B cell (primary cell): ENCODE data around the gene RNF2. TPM values are rescaled to one million over a fixed set of nuclear protein-coding genes. Genes with fewer than 3 reads are reported as not detected.

Experiments
- ATAC-seq: fragments of 200-7000 bp; cut with Tn5 transposase; one replicate; pipeline ENCODE4 v1.10.0; 2021; ENCODE audit warnings: low read depth, mild to moderate bottlenecking, moderate number of reproducible peaks, moderate library complexity
- CTCF ChIA-PET: fragments of 350-600 bp; sonication (Branson Sonifier 250); formaldehyde crosslinking; loops from one replicate; lab custom pipeline; 2021; ENCODE audit warnings: antibody characterized with exemption, inconsistent platforms; lab: Charles Lee
- POLR2A ChIA-PET: fragments of 350-600 bp; sonication (Branson Sonifier 250); formaldehyde crosslinking; loops from one replicate; lab custom pipeline; 2021; ENCODE audit warnings: antibody characterized with exemption; lab: Charles Lee
- DNase-seq: peaks from one replicate; pipeline ENCODE4 v3.0.0; 2013
- H2AFZ ChIP-seq: 2 replicates; pipeline ENCODE4 v1.6.1; 2012; ENCODE audit warnings: mild to moderate bottlenecking, low read depth, low read length; ENCODE audit not compliant: insufficient read depth, poor library complexity, severe bottlenecking
- H3K27ac ChIP-seq, 2 donors: 1 replicate in 1 of 2; 2 replicates in 1 of 2; pipeline ENCODE4 v1.5.1; 2012 to 2013; ENCODE audit warnings: low read length in 2 of 2, mild to moderate bottlenecking in 2 of 2, moderate library complexity in 1 of 2
- H3K27me3 ChIP-seq, 4 experiments: fragments of 200-600 bp in 1 of 4; sonication (generic) in 1 of 4; replicated peaks in 1 of 4; 1 replicate in 2 of 4; 2 replicates in 2 of 4; pipeline versions ENCODE4 v1.6.1 to v1.7.0; 2013 to 2016; ENCODE audit warnings: low read length in 3 of 4, mild to moderate bottlenecking in 2 of 4, mixed read lengths in 1 of 4, moderate library complexity in 1 of 4; ENCODE audit not compliant: insufficient read depth in 4 of 4, control insufficient read depth in 3 of 4; ENCODE audit errors: control extremely low read depth in 1 of 4
- H3K36me3 ChIP-seq, 2 experiments: replicated peaks in 1 of 2; 1 replicate in 1 of 2; 2 replicates in 1 of 2; pipeline versions ENCODE4 v1.6.1 to v1.7.1; 2013; ENCODE audit warnings: low read length in 1 of 2; ENCODE audit not compliant: insufficient read depth in 2 of 2, control insufficient read depth in 1 of 2; ENCODE audit errors: control extremely low read depth in 1 of 2, extremely low read depth in 1 of 2
- H3K4me1 ChIP-seq, 2 donors: fragments of 200-600 bp in 1 of 2; sonication (generic) in 1 of 2; 1 replicate in 1 of 2; 2 replicates in 1 of 2; pipeline versions ENCODE4 v1.5.1 to v1.6.1; 2013 to 2017; ENCODE audit warnings: low read length in 2 of 2; ENCODE audit not compliant: control insufficient read depth in 2 of 2, insufficient read depth in 2 of 2
- H3K4me2 ChIP-seq: replicated peaks from 2 replicates; pipeline ENCODE3; 2012; ENCODE audit warnings: mild to moderate bottlenecking, low read depth, low read length; ENCODE audit not compliant: poor library complexity, severe bottlenecking
- H3K4me3 ChIP-seq, 5 experiments: fragments of 200-600 bp in 1 of 5; sonication (generic) in 1 of 5; 1 replicate in 3 of 5; 2 replicates in 2 of 5; pipeline versions ENCODE4 v1.5.1 to v1.7.0; 2011 to 2016; ENCODE audit warnings: low read length in 4 of 5, mild to moderate bottlenecking in 4 of 5, low read depth in 2 of 5, control low read depth in 1 of 5, moderate library complexity in 1 of 5; ENCODE audit not compliant: insufficient read depth in 1 of 5; ENCODE audit errors: control extremely low read depth in 1 of 5, extremely low read depth in 1 of 5
- H3K79me2 ChIP-seq: fragments of 200-600 bp; sonication (generic); one replicate; pipeline ENCODE4 v1.6.0; 2016; ENCODE audit warnings: low read length; ENCODE audit not compliant: control insufficient read depth, insufficient read depth
- H3K9ac ChIP-seq: fragments of 200-600 bp; sonication (generic); 2 replicates; pipeline ENCODE4 v1.6.1; 2017; ENCODE audit warnings: mild to moderate bottlenecking, low read length, moderate library complexity
- H3K9me3 ChIP-seq, 3 donors: one replicate each; pipeline versions ENCODE4 v1.6.1 to v1.7.1; 2013; ENCODE audit warnings: low read length in 2 of 3; ENCODE audit not compliant: control insufficient read depth in 2 of 3, insufficient read depth in 1 of 3; ENCODE audit errors: control extremely low read depth in 1 of 3
- H4K20me1 ChIP-seq: 2 replicates; pipeline ENCODE4 v1.6.0; 2012; ENCODE audit warnings: mild to moderate bottlenecking, low read length; ENCODE audit not compliant: insufficient read depth, control insufficient read depth, poor library complexity, severe bottlenecking
- H3K27ac Mint-ChIP-seq: one replicate; pipeline ENCODE4 v1.8.0; 2021; ENCODE audit warnings: mixed read lengths
- H3K27me3 Mint-ChIP-seq: one replicate; pipeline ENCODE4 v1.8.0; 2021; ENCODE audit warnings: mixed read lengths
- H3K4me1 Mint-ChIP-seq: one replicate; pipeline ENCODE4 v1.8.0; 2021; ENCODE audit warnings: mixed read lengths
- H3K4me3 Mint-ChIP-seq: one replicate; pipeline ENCODE4 v1.8.0; 2021; ENCODE audit warnings: mixed read lengths
- H3K9me3 Mint-ChIP-seq: one replicate; pipeline ENCODE4 v1.8.0; 2022; ENCODE audit warnings: mixed read lengths; ENCODE audit not compliant: insufficient read depth
- CTCF ChIP-seq: fragments of 200-600 bp; IDR thresholded peaks from one replicate; pipeline ENCODE4 v1.8.0; 2022; ENCODE audit warnings: antibody characterized with exemption, mild to moderate bottlenecking
- EZH2 ChIP-seq: IDR thresholded peaks from 2 replicates; pipeline ENCODE4 v1.6.1; 2012; ENCODE audit warnings: borderline replicate concordance, low read depth, mild to moderate bottlenecking, moderate library complexity, low read length; ENCODE audit not compliant: insufficient read depth, poor library complexity, severe bottlenecking
- WGBS: methylation state at CpG from one replicate; pipeline ENCODE4 v1.1.5; 2013; ENCODE audit warnings: missing lambda C conversion rate; ENCODE audit not compliant: insufficient coverage; 5-methylcytosine and 5-hydroxymethylcytosine counted together
- intact Hi-C: fragments of 100-400 bp; cut with micrococcal nuclease; formaldehyde crosslinking; loops from one replicate; pipeline ENCODE4 v1.10.0; 2022
- polyA plus RNA-seq: library from polyadenylated mRNA; depleted of rRNA; stranded (reverse); fragments of >200 nt; gene quantifications from 2 replicates; pipeline ENCODE4 v1.2.3, GENCODE V29; 2012
- total RNA-seq, 2 donors: library from RNA; stranded (reverse); fragments of 120-200 nt in 1 of 2; gene quantifications; 1 replicate in 1 of 2; 2 replicates in 1 of 2; pipeline versions ENCODE4 v1.2.3 to v1.2.4, GENCODE V29; 2013 to 2022

RNF2 gene
- total and polyA plus RNA-seq, 2 donors (not counting 1 experiment from before 2014, with no cell fraction given) = 13.9 to 29.5 TPM

DNA sequence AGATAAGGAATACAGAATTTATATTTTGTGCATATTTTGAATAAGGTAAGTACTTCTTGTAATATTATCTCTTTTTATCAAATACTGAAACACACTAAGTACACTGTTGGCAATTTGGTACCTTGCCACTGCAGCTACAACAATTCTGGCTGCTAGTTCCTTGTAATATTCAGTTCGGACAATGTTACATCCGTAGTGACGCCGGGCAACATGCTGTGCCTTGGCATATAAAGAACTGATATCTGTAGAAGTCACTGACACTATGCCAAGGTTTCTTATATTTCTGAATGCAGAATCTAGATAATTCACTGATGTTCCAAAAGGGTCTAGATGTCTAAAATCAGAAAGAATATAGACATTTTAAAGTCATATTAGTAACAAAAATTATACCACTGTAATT is 93.9 kb downstream of the RNF2 start:
- H3K4me1 ChIP-seq = no peaks in the 10 kb centered on the region
- no peaks in the 10 kb centered on the region for H3K9me3 ChIP-seq
- no peak overlapping the region for H3K4me2 ChIP-seq
- no peak overlapping the region for H3K4me3 ChIP-seq
- no peak overlapping the region for H3K4me3 Mint-ChIP-seq
- H3K27me3 Mint-ChIP-seq = no peaks in the 10 kb centered on the region
- no peaks in the 10 kb centered on the region for H3K27me3 ChIP-seq
- POLR2A ChIA-PET = no interaction called here
- H3K9me3 Mint-ChIP-seq = no peaks in the 10 kb centered on the region
- no peak for DNase-seq
- ATAC-seq = no peak
- no peaks in the 10 kb centered on the region for H4K20me1 ChIP-seq
- H3K27ac Mint-ChIP-seq = no peak overlapping the region
- no peak overlapping the region for H3K9ac ChIP-seq
- H3K79me2 ChIP-seq = no peaks in the 10 kb centered on the region
- no CpG with 5 or more reads among the region's 4 CpGs for WGBS
- peaks cover 13 to 35% of the 10 kb centered on the region in 2 experiments for H3K36me3 ChIP-seq
- CTCF ChIA-PET = no interaction called here
- H3K27ac ChIP-seq = no peak overlapping the region
- no peaks in the 10 kb centered on the region for H3K4me1 Mint-ChIP-seq
- no peak overlapping the region for H2AFZ ChIP-seq
- intact Hi-C loops = no loop called here
- TF ChIP-seq EZH2 (no peak), CTCF (no peak)

DNA sequence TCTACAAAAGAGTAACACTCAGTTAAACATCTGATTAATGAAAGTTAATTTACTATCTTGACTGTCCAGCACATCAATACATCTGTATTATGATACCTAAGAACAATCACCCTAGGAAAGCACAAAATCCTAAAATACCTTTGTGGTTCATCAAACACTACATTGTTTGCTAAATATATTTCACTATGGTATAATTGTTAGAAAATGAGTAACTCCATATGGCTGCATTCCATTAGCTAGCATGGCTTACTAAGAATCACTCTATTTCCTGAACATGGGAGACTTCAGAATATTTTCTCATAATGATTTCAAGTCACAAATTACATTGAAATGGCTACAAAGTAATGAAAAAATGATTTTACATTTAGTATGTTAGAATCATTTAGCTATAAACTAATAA is 98.9 kb downstream of the RNF2 start:
- Mint-ChIP-seq H3K4me1 (no peaks in the 10 kb centered on the region), H3K4me3 (no peak overlapping the region)
- peaks cover 25 to 54% of the 10 kb centered on the region in 2 experiments for H3K36me3 ChIP-seq

More for the DNA sequence above, 98.9 kb downstream of the RNF2 start:
- Histone ChIP-seq H3K4me2 (no peak overlapping the region), H3K27ac (no peak overlapping the region), H4K20me1 (no peaks in the 10 kb centered on the region), H2AFZ (no peak overlapping the region), H3K4me3 (no peak overlapping the region), H3K4me1 (no peaks in the 10 kb centered on the region), H3K79me2 (no peaks in the 10 kb centered on the region), H3K9me3 (no peaks in the 10 kb centered on the region), H3K9ac (no peak overlapping the region), H3K27me3 (no peaks in the 10 kb centered on the region)
- H3K27me3 Mint-ChIP-seq = no peaks in the 10 kb centered on the region
- DNase-seq = no peak
- CTCF ChIA-PET = interaction anchor here (1.8 kb wide), 1 partner anchor 26 kb away, joined by 6 read pairs; no protein-coding TSS in a partner anchor
- H3K27ac Mint-ChIP-seq = no peak overlapping the region
- H3K9me3 Mint-ChIP-seq = no peaks in the 10 kb centered on the region
- intact Hi-C loops = no loop called here
- no peak for ATAC-seq
- no peak for TF ChIP-seq CTCF
- no peak for TF ChIP-seq EZH2
- POLR2A ChIA-PET = no interaction called here
